Fibroblast of gingiva (primary cell): Measurements from ENCODE around the gene FASN.
"Not testable (repeated sequence)": the region's sequence is repeated elsewhere in the genome, so short reads cannot be mapped to it uniquely, and the experiment has no call there.

Source experiments
- DNase-seq: peaks from one replicate; pipeline ENCODE4 v3.0.0-alpha.2; 2011; ENCODE audit warnings: low read depth

FASN gene

GRCh38 chr17:82098169-82098938, at the start of gene FASN:
Gene FASN, minus strand, starts transcription at chr17:82098236. Its CDS starts 1,791 bp downstream, at chr17:82096445.
- peak; percentile 96 for DNase-seq

- DNase-seq: no peak
Measured at GRCh38 chr17:82146663-82147654, 48.9 kb upstream of the FASN start.

GRCh38 chr17:82145550-82146155, 47.6 kb upstream of the FASN start:
- no peak for DNase-seq

GRCh38 chr17:82143333-82143732, 45.3 kb upstream of the FASN start:
- no peak for DNase-seq

- not testable (repeated sequence) for DNase-seq
Measured at GRCh38 chr17:82139961-82140360, 41.9 kb upstream of the FASN start.

GRCh38 chr17:82138511-82138992, 40.5 kb upstream of the FASN start:
- DNase-seq: no peak

- peak; percentile 92 for DNase-seq
Measured at GRCh38 chr17:82134101-82134500, 36.1 kb upstream of the FASN start.

GRCh38 chr17:82133166-82133953, 35.3 kb upstream of the FASN start:
- DNase-seq: peak; percentile 77

GRCh38 chr17:82129095-82129494, 31.1 kb upstream of the FASN start:
- no peak for DNase-seq

- no peak for DNase-seq
Measured at GRCh38 chr17:82128287-82128686, 30.3 kb upstream of the FASN start.

GRCh38 chr17:82127704-82128103, 29.7 kb upstream of the FASN start:
- DNase-seq: no peak

- no peak for DNase-seq
Measured at GRCh38 chr17:82127315-82127595, 29.2 kb upstream of the FASN start.

- no peak for DNase-seq
Measured at GRCh38 chr17:82126556-82127314, 28.7 kb upstream of the FASN start.

GRCh38 chr17:82124101-82124500, 26.1 kb upstream of the FASN start:
- no peak for DNase-seq

- no peak for DNase-seq
Measured at GRCh38 chr17:82121660-82122629, 23.9 kb upstream of the FASN start.

GRCh38 chr17:82121246-82121645, 23.2 kb upstream of the FASN start:
- DNase-seq: no peak

GRCh38 chr17:82120148-82120547, 22.1 kb upstream of the FASN start:
- DNase-seq: peak; percentile 63

- no peak for DNase-seq
Measured at GRCh38 chr17:82118815-82119380, 20.9 kb upstream of the FASN start.

GRCh38 chr17:82118168-82118814, 20.3 kb upstream of the FASN start:
- DNase-seq: no peak
